GM21515 (cell line): ENCODE data around the gene HMGN2.
"Not testable (repeated sequence)": the region's sequence is repeated elsewhere in the genome, so short reads cannot be mapped to it uniquely, and the experiment has no call there.

Experiments
- ATAC-seq: cut with Tn5 transposase; IDR thresholded peaks from one replicate; pipeline ENCODE4 v1.9.1; 2021; ENCODE audit not compliant: unreplicated experiment

HMGN2 gene

DNA sequence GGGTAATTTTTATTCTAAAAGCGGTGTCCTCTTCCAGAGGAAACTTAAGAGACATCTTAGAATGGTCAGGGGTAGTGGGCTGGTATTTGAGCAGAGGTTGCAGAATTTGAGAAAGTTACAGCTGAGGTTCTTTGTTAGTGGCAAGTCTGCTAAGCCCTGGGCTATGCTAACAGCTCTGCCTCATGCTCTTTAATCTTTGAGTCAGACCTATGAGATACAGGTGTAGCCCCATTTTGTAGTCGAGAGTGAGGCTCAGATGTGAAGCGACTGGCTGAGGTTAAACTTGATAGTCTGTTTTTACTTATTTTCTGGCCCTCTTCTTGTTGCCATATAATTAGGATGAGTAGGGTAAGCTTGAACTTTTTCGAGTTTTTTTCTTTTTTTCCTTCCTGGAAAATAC is 4.7 kb downstream of the HMGN2 start:
- ATAC-seq, result no peak

DNA sequence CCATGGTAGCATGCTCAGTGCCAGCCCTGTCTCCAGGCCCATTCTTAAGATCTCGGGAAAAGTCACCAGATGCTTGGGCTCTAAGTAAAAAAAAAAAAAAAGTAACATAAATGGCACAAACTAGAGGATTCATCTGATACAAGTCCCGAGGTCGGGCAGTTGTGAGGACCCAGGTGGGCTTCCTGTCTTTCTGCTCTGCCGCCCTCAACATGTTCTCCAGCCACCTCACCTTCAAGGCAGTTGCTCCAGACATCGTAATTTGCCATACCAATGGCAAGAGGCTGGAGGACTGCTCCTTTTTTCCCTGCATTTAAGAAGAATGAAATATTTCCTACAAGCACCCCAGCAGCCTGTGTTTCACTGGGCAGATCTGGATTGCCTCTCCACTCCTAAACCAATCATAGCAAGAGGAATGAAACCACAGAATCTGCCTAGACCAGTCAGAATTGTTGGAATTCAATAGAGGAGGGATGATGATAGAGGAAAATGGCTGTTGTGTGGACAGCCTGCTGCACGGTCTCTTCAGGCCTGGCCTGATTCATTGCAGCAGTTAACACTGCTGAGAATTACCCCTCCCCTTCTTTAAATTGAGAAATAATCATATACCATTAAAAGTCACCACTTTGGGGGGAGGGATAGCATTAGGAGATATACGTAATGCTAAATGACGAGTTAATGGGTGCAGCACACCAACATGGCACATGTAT is 5.4 kb downstream of the HMGN2 start:
- no peak for ATAC-seq

DNA sequence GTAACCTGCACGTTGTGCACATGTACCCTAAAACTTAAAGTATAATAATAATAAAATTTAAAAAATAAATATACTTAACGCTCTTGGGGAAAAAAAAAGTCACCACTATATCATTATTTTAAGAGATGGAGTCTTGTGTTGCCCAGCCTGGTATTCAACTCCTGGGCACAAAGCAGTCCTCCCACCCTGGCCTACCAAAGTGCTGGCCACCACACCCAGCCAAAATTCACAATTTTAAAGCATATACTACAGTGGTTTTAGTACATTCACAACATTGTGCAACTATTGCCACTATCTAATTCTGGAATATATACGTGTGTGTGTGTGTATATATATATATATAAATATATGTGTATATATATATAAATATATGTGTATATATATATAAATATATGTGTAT is 5.9 kb downstream of the HMGN2 start:
- ATAC-seq, result no peak

DNA sequence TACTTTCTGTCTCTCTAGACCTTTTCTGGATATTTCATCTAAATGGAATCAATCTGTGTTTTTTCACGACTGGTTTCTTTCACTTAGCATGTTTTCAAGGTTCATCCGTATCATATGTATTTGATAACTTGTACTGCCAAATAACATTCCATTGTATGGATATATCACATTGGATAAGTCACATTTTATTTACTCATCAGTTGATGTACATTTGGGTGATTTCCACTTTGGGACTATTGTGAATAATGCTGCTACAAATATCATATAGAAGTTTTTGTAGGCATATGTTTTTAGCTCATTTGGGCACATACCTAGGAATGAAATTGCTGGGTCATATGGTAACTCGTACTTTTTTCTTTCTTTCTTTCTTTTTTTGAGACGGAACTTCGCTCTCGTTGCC is 6.7 kb downstream of the HMGN2 start:
- no peak for ATAC-seq

DNA sequence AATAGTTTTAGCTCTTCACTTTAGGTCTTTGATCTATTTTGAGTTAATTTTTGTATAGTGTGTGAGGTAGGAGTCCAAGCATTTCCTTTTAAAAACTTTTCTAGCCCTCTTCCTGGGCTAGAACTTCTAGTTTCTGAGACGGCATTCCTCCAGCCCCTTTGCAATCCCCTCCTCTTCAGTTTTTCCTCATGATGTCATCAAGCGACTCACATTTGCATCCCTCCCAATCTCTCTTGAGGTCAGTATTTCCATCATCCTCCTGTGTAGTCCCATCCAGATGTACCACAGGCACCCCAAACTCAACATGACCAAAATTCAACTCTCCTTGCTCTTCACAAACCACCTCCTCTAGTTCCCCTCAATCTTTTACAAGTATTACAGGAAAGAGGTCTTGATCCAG is 10.7 kb downstream of the HMGN2 start:
- ATAC-seq, result no peak

DNA sequence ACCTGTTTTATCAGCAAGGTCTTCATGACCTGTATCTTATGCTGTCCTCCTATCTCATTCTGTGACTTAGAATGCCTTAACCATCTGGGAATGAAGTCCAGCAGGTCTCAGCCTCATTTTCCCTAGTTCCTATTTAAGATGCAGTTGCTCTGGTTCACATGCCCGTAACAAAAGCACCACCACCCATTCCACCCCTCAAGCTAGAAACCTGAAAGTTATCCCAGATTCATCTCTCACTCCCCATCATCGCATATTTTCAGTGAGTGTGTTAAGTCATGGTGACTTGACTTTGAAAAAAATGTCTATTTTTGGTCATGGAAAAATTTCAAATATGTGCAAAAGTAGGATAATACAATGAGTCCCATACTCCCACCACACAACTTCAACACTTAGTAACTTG is 11.7 kb downstream of the HMGN2 start:
- ATAC-seq, result no peak

DNA sequence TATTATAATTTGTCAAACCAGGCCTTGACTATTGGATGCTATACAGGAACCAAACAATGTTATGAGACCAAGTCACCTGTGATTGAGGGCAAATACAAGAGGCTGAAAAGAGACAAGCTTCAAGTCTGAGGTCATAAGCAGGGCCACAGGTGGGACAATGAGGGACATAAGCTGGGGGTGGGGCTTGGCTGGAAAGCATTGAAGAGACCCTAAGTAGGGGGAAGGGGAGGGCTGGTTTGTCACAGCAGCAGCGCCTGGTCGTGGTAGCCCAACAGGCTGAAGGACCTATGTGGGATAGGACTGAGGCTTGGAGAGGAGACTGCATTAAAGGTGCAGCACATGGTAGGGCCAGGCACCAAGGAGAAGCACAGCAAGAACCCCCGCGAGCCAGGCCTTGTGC is 17.9 kb downstream of the HMGN2 start:
- ATAC-seq, result no peak

DNA sequence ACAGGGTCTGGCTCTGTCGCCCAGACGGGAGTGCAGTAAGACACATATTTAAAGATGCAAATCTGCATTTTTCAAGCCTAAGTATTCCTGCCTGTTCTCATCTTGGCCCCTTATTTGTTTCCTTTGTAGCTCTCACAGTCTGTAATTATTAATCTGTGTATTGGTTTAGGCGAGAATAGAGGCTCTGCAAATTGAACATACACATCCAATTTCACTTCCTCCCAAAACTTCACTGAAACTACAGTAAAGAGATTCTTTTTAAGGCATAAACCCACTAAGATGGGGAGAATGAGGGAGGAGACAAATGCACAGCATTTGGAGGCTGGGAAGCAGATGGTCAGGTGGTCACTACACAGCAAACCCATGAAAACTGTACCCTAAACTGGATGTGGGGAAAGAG is 21.0 kb downstream of the HMGN2 start:
- ATAC-seq, result no peak

DNA sequence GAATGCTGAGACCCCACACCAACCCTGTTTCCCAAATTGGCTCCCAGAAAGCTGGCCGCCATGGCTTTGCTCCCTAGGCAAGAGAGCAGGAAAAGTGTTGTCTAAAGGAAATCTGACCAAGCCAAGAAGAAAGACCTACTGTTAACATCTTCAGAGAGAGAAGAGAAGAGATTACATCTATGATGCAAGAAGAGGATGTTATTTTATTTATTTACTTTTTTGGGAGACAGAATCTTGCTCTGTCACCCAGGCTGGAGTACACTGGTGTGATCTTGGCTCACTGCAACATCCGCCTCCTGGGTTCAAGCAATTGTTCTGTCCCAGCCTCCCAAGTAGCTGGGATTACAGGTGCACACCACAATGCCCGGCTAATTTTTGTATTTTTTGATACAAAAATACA is 21.7 kb downstream of the HMGN2 start:
- ATAC-seq, result no peak

DNA sequence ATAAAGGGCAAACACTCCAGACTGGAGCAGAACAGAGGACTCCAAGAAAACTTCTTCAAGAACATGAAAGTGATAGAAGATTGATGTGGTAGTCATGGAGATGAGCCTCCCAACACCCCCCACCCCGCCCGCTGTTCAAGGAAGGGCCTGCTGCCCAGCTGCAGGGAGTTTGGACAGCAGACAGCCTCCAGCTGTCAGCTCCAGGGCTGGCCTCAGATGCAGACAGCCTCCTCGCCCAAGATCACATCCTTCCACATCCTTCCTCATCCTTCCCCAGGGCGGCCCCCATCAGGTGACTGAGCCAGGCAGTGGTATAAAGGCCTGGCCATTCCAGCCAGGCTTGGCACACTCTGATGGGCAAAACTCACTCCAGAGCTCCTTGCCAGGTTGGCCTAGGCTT is 24.6 kb downstream of the HMGN2 start:
- ATAC-seq, result no peak

DNA sequence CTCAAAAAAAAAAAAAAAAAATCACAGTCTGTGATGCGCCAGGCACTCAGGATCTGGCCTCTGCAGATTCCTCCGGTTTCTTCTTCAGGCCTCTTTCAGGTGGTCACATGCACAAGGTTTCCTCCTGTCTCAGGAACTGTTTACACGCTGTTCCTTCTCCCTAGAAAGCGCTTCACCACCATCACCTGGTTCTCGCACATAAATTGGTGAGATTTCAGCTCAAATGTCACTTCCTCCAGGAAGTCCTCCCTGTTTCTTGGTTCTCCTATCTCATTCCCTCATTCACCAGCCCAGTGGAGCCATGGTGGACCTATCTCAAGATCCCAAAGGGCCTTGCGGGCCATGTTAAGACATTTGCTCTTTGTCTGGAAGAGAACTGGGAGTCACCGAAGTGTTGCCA is 26.7 kb downstream of the HMGN2 start:
- ATAC-seq, result no peak

DNA sequence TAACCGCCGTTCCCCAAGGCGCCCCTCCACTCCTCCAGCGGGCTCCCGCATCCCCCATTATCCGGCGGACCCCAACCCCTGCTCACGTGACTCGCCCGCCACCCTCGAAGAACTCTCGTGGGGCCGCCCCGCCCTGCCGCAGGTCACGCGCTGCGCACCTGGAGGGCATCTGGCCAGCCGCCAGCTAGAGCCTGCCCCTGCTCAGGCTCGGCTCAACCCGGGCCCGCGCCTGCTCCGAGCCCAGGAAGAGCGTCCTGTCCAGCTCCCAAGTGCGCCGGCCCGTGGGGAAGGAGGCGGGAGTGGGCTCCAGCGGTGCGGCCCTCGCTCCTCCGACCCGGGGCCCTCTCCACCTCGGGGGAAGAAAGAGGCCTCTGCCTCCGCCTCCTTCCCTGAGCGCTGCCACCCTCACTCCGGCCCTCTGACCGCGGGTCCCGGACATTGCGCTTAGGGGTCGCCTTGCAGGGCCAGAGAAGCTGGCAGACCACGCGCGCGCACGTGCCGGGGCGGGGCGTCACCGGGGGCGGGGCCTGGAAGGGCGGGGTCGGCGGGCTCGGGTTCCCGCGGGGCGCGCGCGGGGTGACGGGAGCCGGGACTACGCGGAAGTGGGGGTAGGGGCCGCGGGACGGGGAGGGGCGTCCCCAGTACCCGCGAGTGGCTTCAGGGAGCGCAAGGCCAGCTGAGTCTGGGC is 28.4 kb downstream of the HMGN2 start:
- ATAC-seq, result peak; percentile 49

DNA sequence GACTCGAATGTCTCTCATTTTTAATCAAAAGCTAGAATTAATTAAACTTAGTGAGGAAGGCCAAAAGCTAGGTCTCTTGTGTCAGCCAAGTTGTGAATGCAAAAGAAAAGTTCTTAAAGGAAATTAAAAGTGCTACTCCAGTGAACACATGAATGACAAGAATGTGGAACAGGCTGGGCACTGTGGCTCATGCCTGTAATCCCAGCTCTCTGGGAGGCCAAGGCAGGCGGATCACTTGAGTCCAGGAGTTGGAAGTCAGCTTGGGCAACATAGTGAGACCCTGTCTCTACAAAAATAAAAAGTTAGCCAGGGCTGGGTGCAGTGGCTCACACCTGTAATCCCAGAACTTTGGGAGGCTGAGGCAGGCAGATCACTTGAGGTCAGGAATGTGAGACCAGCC is 38.5 kb downstream of the HMGN2 start:
- not testable (repeated sequence) for ATAC-seq

DNA sequence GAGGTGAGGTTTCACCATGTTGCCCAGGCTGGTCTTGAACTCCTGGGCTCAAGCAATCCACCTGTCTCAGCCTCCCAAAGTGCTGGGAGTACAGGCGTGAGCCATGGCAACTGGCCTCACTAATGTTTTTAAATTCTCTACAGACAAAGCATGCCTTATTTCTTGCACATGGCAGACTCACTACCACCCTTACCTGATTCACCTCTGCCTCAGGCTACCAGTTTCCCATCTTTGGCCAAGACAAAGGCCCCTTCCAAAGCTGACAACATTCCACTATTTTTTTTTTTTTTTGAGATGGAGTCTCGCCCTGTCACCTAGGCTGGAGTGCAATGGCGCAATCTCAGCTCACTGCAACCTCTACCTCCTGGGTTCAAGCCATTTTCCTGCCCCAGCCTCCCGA is 43.6 kb downstream of the HMGN2 start:
- ATAC-seq, result not testable (repeated sequence)

DNA sequence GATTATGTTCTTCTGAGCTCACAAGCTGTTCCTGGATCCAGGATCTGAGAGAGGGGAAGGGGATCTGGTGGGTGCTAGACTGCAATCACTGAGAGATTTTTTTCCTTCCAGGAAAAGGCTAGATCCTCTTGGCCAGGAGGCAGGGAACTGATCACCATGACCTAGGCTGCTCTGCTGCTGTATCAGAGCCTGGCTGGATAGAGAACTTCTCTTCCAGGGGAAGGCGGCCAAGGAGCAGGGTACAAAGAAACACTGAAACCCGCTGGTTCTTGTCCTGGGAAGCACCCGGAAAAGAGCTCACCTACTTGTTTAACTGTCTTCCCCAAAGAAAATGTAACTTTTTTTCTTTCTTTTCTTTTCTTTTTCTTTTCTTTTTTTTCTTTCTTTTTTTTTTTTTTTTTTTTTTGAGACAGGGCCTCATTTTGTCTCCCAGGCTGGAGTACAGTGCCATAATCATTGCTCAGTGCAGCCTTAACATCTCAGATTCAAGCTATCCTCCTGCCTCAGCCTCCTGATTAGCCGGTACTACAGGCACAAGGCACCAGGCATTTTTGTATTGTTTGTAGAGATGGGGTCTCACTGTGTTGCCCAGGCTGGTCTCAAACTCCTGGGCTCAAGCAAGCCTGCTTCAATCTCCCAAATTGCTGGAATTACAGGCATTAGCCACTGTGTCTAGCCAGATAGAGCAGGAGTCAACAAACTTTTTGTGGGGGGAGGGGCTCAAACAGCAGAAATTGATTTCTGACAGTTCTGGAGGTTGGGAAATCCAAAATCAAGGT is 44.9 kb downstream of the HMGN2 start:
- no peak for ATAC-seq

DNA sequence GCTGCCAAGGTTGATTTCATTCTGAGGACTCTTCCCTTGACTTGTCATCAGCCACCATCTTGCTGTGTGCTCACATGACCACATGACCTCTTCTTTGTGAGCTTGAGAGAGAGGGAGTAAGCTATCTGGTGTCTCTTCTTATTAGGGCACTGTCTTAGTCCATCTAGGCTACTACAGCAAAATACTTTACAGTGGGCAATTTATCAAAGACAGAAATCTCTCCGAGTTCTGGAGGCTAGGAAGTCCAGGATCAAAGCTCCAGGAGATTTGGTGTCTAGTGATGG is 45.5 kb downstream of the HMGN2 start:
- ATAC-seq, result no peak

DNA sequence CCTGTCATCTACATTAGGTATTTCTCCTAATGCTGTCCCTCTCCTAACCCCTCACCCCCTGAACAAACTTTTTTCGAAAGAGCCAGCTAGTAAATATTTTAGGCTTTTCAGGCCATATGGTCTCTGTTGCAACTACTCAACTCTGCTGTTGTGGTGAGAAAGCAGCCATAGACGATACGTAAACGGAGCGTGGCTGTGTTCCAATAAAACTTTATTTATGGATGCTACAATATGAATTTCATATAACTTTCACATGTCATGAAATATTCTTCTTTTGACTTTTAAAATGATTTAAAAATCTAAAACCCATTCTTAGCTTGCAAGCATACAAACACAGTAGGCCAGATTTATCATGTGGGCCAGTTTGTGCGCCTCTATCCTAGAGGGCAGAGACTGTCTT is 46.1 kb downstream of the HMGN2 start:
- no peak for ATAC-seq

DNA sequence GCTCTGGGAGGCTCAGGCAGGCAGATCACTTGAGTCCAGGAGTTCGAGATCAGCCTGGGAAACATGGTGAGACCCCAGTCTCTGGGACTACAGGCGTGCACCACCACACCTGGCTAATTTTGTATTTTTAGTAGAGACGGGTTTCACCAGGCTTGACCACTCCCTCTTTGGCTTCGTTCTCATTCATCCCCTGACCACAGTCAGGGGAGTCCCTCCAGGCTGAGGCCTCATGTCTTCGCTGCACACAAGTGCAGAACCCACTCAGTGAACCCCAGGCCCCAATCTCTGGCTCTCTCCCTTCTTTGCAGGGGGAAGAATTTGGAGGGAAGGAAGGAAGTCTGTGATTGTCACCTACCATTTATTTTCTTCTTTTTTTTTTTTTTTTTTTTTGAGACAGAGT is 48.1 kb downstream of the HMGN2 start:
- no peak for ATAC-seq

DNA sequence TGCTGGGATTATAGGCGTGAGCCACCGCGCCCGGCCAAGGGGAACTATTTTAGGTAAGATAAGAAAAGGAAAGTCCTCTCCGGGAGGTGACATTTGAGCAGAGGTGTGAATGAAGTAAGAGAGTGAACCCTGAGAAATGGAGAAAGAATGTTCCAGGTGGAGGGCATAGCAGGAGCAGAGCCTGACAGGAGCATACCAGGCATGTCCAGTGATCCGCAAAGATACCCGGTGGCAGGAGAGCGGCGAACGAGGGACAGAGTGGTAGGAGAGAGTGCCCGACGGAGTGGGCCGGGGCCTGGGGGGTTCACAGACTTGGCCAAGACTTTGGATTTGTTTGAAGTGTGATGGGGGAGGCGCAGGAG is 49.4 kb downstream of the HMGN2 start:
- ATAC-seq, result no peak

DNA sequence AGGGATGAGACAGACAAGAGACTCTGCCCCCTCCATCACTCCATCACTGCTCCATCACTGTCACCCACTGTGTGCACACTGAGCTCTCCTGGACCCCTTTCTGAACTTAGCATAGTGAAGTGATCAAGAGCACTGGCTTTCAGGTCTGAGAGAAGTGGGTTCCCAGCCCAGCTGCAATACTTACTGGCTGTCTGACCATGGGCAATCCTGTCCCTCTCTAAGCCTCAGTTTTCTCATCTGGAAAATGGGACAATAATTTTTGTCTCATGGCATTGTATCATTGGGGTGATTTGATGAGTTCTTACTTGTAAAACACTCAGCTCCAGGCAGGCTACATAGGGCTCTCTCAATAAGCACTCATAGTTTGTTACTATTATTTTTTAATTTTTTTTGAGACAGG is 49.8 kb downstream of the HMGN2 start:
- no peak for ATAC-seq

DNA sequence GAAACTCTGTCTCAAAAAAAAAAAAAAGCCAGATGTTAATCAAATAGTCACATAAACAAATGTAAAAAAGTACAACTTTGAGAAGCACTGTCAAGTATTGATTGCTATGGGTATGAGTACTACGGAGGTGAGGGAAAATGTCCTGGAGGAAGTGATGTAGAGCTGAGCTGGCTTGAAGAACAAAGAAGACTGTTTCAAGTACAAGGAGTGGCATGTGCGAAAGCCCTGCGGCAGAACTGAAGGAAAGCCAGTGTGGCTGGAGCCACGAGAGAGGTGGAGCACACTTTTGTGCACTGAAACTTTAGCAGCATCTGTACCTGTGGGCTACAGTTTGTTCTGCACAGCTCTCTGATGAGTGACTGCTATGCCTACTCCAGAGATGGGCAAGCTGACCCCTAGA is 51.9 kb downstream of the HMGN2 start:
- ATAC-seq, result no peak
